NCI-H1048 (cell line): Measurements from ENCODE around the gene WNT9A.
"Not testable (repeated sequence)": the region's sequence is repeated elsewhere in the genome, so short reads cannot be mapped to it uniquely, and the experiment has no call there.

Experiments
- DNase-seq: peaks from one replicate; lab custom pipeline; 2025; lab: John Stamatoyannopoulos, UW

Gene WNT9A

DNA sequence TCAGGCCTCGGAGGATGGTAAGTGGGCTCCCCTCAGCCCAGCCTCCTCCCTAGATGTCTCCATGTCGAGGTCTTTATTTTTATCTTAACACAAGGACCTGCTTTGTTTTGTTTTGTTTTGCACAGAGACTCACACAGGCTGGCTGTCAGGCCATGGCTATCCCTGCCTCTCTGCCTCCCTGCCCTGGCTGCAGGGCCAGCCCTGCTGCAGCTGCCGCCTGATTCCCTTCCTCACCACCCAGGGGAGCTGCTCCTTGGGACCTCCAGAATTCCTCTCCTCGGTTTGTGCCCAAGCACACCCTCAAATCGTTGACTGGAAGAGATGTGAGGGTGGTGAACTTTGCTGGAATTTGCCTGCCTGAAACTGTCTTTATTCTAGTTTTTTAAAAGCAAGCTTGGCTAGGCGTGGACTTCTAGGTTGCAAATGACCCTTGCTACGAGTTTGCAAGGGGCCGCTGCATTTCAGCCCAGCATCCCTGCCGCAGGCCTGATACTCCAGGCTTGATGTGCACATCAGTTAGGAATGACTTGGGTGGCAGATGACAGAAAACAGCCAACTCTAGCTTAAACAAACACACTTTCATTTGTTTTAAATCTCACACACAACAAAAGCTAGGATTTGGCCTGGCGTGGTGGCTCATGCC, 37.1 kb downstream of the WNT9A start:
- DNase-seq: no peak

DNA sequence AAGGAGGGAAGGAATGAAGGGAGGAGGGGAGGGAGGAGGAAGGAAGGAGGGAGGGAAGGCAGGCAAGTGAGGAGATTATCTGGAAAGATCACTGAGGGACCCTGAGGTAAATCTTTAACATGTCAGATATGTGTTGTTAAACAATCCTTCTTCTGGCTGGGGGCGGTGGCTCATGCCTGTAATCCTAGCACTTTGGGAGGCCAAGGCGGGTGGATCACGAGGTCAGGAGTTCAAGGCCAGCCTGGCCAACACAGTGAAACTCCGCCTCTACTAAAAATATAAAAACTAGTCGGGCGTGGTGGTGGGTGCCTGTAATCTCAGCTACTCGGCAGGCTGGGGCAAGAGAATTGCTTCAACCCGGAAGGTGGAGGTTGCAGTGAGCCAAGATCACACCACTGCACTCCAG, 37.8 kb downstream of the WNT9A start:
- DNase-seq: not testable (repeated sequence)

- no peak for DNase-seq
Observed at GRCh38 chr1:227909188-227909587, 38.5 kb downstream of the WNT9A start.

GRCh38 chr1:227908359-227908758, 39.4 kb downstream of the WNT9A start:
- no peak for DNase-seq

DNA sequence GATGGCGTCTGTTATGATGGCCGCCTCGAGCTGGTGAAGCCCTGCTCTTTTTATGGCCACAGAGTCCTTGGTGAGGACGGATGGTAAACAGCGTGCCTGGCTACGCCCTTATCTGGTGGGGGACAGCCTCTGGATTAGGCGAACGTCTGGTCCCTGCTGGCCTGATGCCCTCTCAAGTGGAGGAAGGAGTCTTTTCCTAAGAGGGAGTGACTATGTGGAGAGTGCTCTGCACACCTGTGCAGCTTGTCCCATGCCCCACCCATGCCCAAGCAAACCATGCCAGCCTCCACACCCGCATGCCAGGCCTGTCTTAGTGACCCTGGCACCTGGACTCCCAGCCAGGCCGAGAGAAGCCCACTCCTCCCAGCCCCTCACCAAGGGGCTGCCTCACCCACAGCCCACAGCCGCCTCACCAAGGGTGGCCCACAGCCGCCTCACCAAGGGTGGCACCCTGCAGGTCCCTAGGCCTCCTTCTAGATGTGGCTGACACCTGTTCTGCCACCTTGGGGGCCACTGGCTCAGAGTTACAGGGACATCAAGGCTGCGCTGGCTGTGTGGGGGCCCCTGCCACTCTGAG, 40.2 kb downstream of the WNT9A start:
- DNase-seq: no peak

GRCh38 chr1:227906550-227907071, 41.1 kb downstream of the WNT9A start:
- no peak for DNase-seq

DNA sequence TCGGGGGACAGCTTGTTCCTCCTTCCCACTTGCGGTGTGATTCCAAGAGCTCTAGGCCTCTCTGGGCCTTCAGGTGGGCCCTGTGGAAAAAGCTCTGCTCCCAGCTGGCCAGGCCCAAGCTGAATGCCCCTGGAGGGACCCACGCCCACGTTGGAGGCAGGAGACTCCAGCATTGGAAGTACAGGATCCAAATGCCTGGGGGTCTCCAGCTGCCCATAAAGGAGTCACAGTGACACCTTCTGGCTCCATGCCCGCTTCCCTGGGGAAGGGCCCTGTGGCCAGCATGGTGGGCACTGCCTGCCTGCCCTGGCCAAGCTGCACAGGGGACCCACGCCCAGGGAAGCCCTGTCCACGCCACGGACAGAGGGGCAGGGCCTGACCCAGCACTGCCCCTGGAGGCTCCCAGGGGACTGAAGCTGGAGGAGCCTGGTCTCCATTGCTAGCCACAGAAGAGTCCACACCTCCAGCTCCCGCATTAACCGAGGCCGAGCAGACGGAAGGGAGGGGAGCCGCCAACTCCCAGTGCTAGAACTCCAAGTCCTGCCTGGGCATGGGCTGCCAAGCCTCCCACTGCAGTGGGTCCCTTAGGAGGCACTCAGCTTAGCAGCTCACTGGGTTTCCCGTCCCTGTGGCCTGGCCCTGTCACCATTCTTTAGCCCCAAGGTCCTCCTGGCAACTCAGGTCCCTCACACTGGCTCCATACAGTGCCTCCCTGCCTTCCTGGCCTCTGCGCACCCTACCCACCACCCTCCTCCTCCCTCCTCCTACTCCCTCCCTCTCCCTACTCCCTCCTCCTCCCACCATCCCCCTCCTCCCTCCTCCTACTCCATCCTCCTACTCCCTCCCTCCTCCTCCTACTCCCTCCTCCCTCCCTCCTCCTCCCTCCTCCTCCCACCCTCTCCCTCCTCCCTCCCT, 41.9 kb downstream of the WNT9A start:
- no peak for DNase-seq

GRCh38 chr1:227904541-227905335, 43.0 kb downstream of the WNT9A start:
- DNase-seq: no peak

- DNase-seq: no peak
Observed at GRCh38 chr1:227903614-227904501, 43.9 kb downstream of the WNT9A start.

- no peak for DNase-seq
Observed at GRCh38 chr1:227903061-227903521, 44.6 kb downstream of the WNT9A start.

GRCh38 chr1:227902641-227902990, 45.1 kb downstream of the WNT9A start:
- no peak for DNase-seq

DNA sequence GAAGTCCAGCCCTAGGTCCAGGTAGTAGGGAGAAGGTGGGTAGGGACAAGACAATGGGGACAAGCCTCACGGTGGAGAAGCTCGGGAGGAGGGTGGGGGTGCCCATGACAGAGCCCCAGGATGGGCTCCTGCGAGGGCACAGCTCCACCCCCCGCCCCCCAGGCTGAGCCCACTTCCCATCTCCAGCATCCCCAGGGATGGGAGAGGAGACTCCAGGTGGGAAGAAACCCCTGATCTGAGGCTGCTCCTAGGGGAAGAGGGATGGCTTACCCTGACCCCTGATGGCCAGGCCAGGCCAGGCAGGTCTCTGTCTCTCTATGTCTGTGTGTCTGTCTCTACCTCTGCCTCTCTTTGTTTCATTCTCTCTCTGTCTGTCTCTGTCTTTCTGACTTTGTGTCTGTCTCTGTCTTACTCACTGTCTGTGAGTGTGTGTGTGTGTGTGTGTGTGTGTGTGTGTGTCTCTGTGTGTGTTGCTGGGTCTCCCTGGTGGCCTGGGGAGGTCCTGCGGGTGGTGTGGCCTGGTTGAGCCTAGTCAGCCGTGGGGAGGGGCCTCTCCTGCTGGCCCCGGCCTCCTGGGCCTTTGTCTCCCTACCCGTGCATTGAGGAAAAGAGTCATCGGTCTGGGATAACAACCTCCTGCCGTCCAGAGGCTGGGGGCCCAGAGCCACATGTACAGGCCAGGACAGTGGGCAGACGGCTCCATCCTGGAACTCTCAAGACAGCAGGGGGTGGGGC, 45.7 kb downstream of the WNT9A start:
- no peak for DNase-seq

GRCh38 chr1:227901239-227901905, 46.4 kb downstream of the WNT9A start:
- no peak for DNase-seq

- no peak for DNase-seq
Observed at GRCh38 chr1:227900571-227901051, 47.1 kb downstream of the WNT9A start.

- DNase-seq: no peak
Observed at GRCh38 chr1:227899820-227900449, 47.8 kb downstream of the WNT9A start.

DNA sequence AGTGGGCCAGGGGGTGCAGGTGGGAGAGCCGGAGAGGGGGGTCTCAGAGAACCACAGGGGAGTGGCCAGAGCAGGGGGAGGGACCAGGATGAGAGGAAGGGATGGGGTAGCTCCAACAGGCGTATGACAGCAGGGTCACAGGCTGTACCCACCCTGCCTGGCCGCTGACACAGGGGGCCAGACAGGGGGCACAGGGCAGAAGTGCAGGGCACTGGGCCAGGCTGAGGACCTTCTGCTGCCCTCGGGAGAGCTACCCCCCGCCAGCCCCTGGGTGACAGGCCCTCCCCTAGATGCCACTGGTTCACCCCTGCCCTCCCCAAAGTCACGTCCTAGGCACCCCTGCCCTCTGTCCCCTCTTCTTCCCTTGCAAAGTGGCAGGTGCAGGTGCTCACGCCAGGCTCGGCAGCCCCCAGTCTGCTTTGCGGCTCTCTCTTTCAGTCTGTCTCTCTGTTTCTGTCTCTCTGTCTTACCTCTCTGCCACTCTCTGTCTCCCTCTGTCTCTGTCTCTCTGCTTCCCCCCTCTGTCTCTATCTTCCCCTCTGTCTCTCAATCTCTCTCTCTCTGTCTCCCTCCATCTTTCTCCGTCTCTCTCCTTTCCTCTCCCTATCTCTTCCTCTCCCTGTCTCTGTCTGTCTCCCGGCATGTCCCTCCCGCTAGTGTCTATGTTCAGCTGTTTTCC, 48.5 kb downstream of the WNT9A start:
- DNase-seq: no peak

GRCh38 chr1:227898502-227899140, 49.1 kb downstream of the WNT9A start:
- no peak for DNase-seq
